WTC11 (cell line): ENCODE measurements around the gene DRAXIN. TPM values are rescaled to one million over a fixed set of nuclear protein-coding genes. Genes with fewer than 3 reads are reported as not detected.
A peak's percentile ranks its signal among the peaks of the same experiment; 100 is the strongest.
"Not testable (repeated sequence)": the region's sequence is repeated elsewhere in the genome, so short reads cannot be mapped to it uniquely, and the experiment has no call there.

Source experiments
- ATAC-seq: fragments of 200-7000 bp; cut with Tn5 transposase; 2 replicates; pipeline ENCODE4 v1.10.0; 2021; ENCODE audit warnings: mild to moderate bottlenecking, moderate library complexity
- CTCF ChIA-PET: fragments of 300-600 bp; sonication (Branson Sonifier 250); formaldehyde crosslinking; loops from one replicate; lab custom pipeline; 2021; ENCODE audit warnings: antibody characterized with exemption; lab: Charles Lee
- POLR2A ChIA-PET: fragments of 350-600 bp; sonication (Branson Sonifier 250); formaldehyde crosslinking; loops from one replicate; lab custom pipeline; 2021; ENCODE audit warnings: antibody characterized with exemption; lab: Charles Lee
- DNase-seq: peaks from one replicate; pipeline ENCODE4 v3.0.0; 2021; ENCODE audit warnings: low spot score
- H3K27ac Mint-ChIP-seq: 2 replicates; pipeline ENCODE4 v1.8.0; 2021; ENCODE audit warnings: mixed read lengths
- H3K27me3 Mint-ChIP-seq: 2 replicates; pipeline ENCODE4 v1.8.0; 2021; ENCODE audit warnings: low read depth, mild to moderate bottlenecking, moderate library complexity, mixed read lengths
- H3K36me3 Mint-ChIP-seq: 2 replicates; pipeline ENCODE4 v1.8.0; 2021; ENCODE audit warnings: mixed read lengths
- H3K4me1 Mint-ChIP-seq: 2 replicates; pipeline ENCODE4 v1.8.0; 2022; ENCODE audit warnings: mixed read lengths
- H3K4me3 Mint-ChIP-seq: 2 replicates; pipeline ENCODE4 v1.8.0; 2021; ENCODE audit warnings: mild to moderate bottlenecking, moderate library complexity, mixed read lengths
- H3K9me3 Mint-ChIP-seq: 2 replicates; pipeline ENCODE4 v1.8.0; 2021; ENCODE audit warnings: mixed read lengths
- CREB1 ChIP-seq: sonication (generic); formaldehyde crosslinking; IDR thresholded peaks from 2 replicates; pipeline ENCODE4 v1.8.0; 2023; ENCODE audit warnings: mild to moderate bottlenecking, missing genetic modification reagents
- CTCF ChIP-seq: fragments of 200-600 bp; IDR thresholded peaks from 2 replicates; pipeline ENCODE4 v1.8.0; 2022; ENCODE audit warnings: antibody characterized with exemption
- EMX1 ChIP-seq: fragments of 250-450 bp; sonication (Bioruptor Pico); IDR thresholded peaks from 2 replicates; pipeline ENCODE4 v1.8.0; 2021; ENCODE audit warnings: mild to moderate bottlenecking
- FOXJ3 ChIP-seq: sonication (generic); formaldehyde crosslinking; IDR thresholded peaks from 2 replicates; pipeline ENCODE4 v1.9.0; 2021; ENCODE audit warnings: missing genetic modification reagents, mild to moderate bottlenecking, borderline replicate concordance
- GTF2I ChIP-seq: fragments of 250-450 bp; sonication (Bioruptor Pico); conservative IDR thresholded peaks from 2 replicates; pipeline ENCODE4 v1.4.0; 2021; ENCODE audit warnings: mild to moderate bottlenecking
- KAT7 ChIP-seq: sonication (generic); formaldehyde crosslinking; IDR thresholded peaks from 2 replicates; pipeline ENCODE4 v1.8.1; 2023; ENCODE audit warnings: missing genetic modification reagents, mild to moderate bottlenecking, borderline replicate concordance
- NFATC4 ChIP-seq: fragments of 250-450 bp; sonication (Bioruptor Pico); IDR thresholded peaks from 2 replicates; pipeline ENCODE4 v1.9.0; 2021; ENCODE audit warnings: mild to moderate bottlenecking
- NFE2L1 ChIP-seq: sonication (generic); formaldehyde crosslinking; IDR thresholded peaks from 2 replicates; pipeline ENCODE4 v1.8.1; 2023; ENCODE audit warnings: missing genetic modification reagents
- NFYB ChIP-seq: sonication (generic); formaldehyde crosslinking; conservative IDR thresholded peaks from 2 replicates; pipeline ENCODE4 v1.8.0; 2022; ENCODE audit warnings: low read depth, missing genetic modification reagents
- OVOL2 ChIP-seq: fragments of 250-450 bp; sonication (Bioruptor Pico); IDR thresholded peaks from 2 replicates; pipeline ENCODE4 v1.9.0; 2021; ENCODE audit warnings: mild to moderate bottlenecking, borderline replicate concordance
- SMAD3 ChIP-seq: sonication (generic); formaldehyde crosslinking; IDR thresholded peaks from 2 replicates; pipeline ENCODE4 v1.8.0; 2022; ENCODE audit warnings: missing genetic modification reagents, mild to moderate bottlenecking, borderline replicate concordance
- ZNF121 ChIP-seq: sonication (generic); formaldehyde crosslinking; IDR thresholded peaks from 2 replicates; pipeline ENCODE4 v1.8.0; 2023; ENCODE audit warnings: missing genetic modification reagents
- ZNF232 ChIP-seq: sonication (generic); formaldehyde crosslinking; IDR thresholded peaks from 2 replicates; pipeline ENCODE4 v1.8.0; 2022; ENCODE audit warnings: mild to moderate bottlenecking, missing genetic modification reagents
- ZNF281 ChIP-seq: sonication (generic); formaldehyde crosslinking; IDR thresholded peaks from 2 replicates; pipeline ENCODE4 v1.8.0; 2023; ENCODE audit warnings: mild to moderate bottlenecking, missing genetic modification reagents
- ZNF512 ChIP-seq: sonication (generic); formaldehyde crosslinking; IDR thresholded peaks from 2 replicates; pipeline ENCODE4 v1.8.1; 2022; ENCODE audit warnings: missing genetic modification reagents, borderline replicate concordance
- ZNF532 ChIP-seq: fragments of 250-450 bp; sonication (Bioruptor Pico); IDR thresholded peaks from 2 replicates; pipeline ENCODE4 v1.9.0; 2021; ENCODE audit warnings: mild to moderate bottlenecking, borderline replicate concordance
- total RNA-seq: library from RNA; stranded (reverse); gene quantifications from 3 replicates; pipeline ENCODE4 v1.2.3, GENCODE V29; 2021
- TF ChIP-seq, protein P1 (sequence below): sonication (generic); formaldehyde crosslinking; IDR thresholded peaks from 2 replicates; pipeline ENCODE4 v1.8.1; 2023; ENCODE audit warnings: mild to moderate bottlenecking, missing genetic modification reagents
- TF ChIP-seq, protein P2 (sequence below): sonication (generic); formaldehyde crosslinking; conservative IDR thresholded peaks from 2 replicates; pipeline ENCODE4 v1.8.1; 2022; ENCODE audit warnings: mild to moderate bottlenecking, missing genetic modification reagents
- TF ChIP-seq, protein P3 (sequence below): sonication (generic); formaldehyde crosslinking; IDR thresholded peaks from 2 replicates; pipeline ENCODE4 v1.8.0; 2023; ENCODE audit warnings: missing genetic modification reagents

The DRAXIN gene
- total RNA-seq, 1 experiment from 2014 or later: 12.0 TPM

GRCh38 chr1:11642418-11643017 is 49.0 kb upstream of the DRAXIN start:
- H3K27ac Mint-ChIP-seq, H3K9me3 Mint-ChIP-seq, H3K4me1 Mint-ChIP-seq: not testable (repeated sequence)
- ATAC-seq (peak; percentile 70), DNase-seq (peak; percentile 76)
- TF ChIP-seq CTCF: peak; percentile 95
- TF ChIP-seq GTF2I (CRISPR knock-in tag): 0 out of 2 replicates have a peak, but pooled peaks have one; percentile 3
- TF ChIP-seq, all 79 proteins: peak for 2; not testable (repeated sequence) for 77
- ChIA-PET CTCF (interaction anchor here (0.6 to 4.9 kb wide), 24 partner anchors 8 to 407 kb away, joined by 3 to 40 read pairs (median 5); partner anchors contain the start of genes DISP3, FBXO2 and FBXO6), POLR2A (interaction anchor here (1.0 kb wide), 1 partner anchor 322 kb away, joined by 3 read pairs; no protein-coding TSS in a partner anchor)
- not testable (repeated sequence) for H3K4me3 Mint-ChIP-seq, H3K36me3 Mint-ChIP-seq, H3K27me3 Mint-ChIP-seq

DNA sequence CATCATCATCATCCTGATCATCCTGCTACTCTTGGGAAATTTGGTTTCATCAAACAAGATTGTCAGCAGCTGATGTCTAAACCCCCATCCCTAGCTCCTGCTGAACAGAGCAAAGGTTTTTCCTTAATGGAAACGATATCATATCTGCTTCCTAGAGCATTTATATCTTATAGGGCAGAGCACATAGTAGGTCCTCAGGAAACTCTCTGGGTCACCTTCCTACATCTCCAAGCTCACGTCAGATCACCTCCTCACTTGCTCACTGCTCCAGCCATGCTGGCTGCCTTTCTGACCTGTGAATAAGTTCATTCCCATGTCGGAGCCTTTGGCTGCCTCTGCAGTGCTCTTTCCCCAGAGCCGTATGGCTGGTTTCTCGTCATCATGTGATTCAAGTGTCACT is 47.7 kb upstream of the DRAXIN start:
- ChIA-PET CTCF (interaction anchor here (0.6 to 4.9 kb wide), 19 partner anchors 10 to 606 kb away, joined by 3 to 40 read pairs (median 4); partner anchors contain the start of genes FBXO2, FBXO44 and FBXO6), POLR2A (no interaction called here)
- Mint-ChIP-seq H3K27ac (no peak overlapping the region), H3K9me3 (no peaks in the 10 kb centered on the region), H3K36me3 (no peaks in the 10 kb centered on the region), H3K27me3 (no peaks in the 10 kb centered on the region), H3K4me3 (no peak overlapping the region), H3K4me1 (peaks cover 6% of the 10 kb centered on the region; the same call in 1 of the 2 replicates)
- DNase-seq (no peak), ATAC-seq (no peak)
- TF ChIP-seq OVOL2 (CRISPR knock-in tag): no peak
- no peak for TF ChIP-seq NFATC4
- no peak for TF ChIP-seq FOXJ3 (CRISPR knock-in tag)
- TF ChIP-seq NFE2L1 (CRISPR knock-in tag): no peak
- TF ChIP-seq ZNF232 (CRISPR knock-in tag): no peak
- TF ChIP-seq, protein P1, sequence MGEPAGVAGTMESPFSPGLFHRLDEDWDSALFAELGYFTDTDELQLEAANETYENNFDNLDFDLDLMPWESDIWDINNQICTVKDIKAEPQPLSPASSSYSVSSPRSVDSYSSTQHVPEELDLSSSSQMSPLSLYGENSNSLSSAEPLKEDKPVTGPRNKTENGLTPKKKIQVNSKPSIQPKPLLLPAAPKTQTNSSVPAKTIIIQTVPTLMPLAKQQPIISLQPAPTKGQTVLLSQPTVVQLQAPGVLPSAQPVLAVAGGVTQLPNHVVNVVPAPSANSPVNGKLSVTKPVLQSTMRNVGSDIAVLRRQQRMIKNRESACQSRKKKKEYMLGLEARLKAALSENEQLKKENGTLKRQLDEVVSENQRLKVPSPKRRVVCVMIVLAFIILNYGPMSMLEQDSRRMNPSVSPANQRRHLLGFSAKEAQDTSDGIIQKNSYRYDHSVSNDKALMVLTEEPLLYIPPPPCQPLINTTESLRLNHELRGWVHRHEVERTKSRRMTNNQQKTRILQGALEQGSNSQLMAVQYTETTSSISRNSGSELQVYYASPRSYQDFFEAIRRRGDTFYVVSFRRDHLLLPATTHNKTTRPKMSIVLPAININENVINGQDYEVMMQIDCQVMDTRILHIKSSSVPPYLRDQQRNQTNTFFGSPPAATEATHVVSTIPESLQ (CRISPR knock-in tag): no peak
- no peak for TF ChIP-seq EMX1 (CRISPR knock-in tag)
- TF ChIP-seq CREB1 (CRISPR knock-in tag): no peak
- TF ChIP-seq ZNF512 (CRISPR knock-in tag): no peak
- no peak for TF ChIP-seq ZNF281
- no peak for TF ChIP-seq NFYB (CRISPR knock-in tag)
- TF ChIP-seq, protein P2, sequence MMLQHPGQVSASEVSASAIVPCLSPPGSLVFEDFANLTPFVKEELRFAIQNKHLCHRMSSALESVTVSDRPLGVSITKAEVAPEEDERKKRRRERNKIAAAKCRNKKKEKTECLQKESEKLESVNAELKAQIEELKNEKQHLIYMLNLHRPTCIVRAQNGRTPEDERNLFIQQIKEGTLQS: no peak
- TF ChIP-seq ZNF121 (CRISPR knock-in tag): no peak
- no peak for TF ChIP-seq KAT7 (CRISPR knock-in tag)
- TF ChIP-seq, protein P3, sequence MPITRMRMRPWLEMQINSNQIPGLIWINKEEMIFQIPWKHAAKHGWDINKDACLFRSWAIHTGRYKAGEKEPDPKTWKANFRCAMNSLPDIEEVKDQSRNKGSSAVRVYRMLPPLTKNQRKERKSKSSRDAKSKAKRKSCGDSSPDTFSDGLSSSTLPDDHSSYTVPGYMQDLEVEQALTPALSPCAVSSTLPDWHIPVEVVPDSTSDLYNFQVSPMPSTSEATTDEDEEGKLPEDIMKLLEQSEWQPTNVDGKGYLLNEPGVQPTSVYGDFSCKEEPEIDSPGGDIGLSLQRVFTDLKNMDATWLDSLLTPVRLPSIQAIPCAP (CRISPR knock-in tag): no peak
- no peak for TF ChIP-seq SMAD3 (CRISPR knock-in tag)
- no peak for TF ChIP-seq ZNF532 (CRISPR knock-in tag)
